Panc1 (cell line): ENCODE data around the gene ALX4. TPM values are rescaled to one million over a fixed set of nuclear protein-coding genes. Genes with fewer than 3 reads are reported as not detected.

Source experiments
- ATAC-seq: fragments of 200-7000 bp; cut with Tn5 transposase; 2 replicates; pipeline ENCODE4 v1.9.1; 2020; ENCODE audit warnings: mild to moderate bottlenecking, moderate library complexity
- BruUV-seq: library from RNA; stranded (reverse); fragments of 400-500 nt; replicated peaks from 2 replicates; lab custom pipeline; 2021; lab: Mats Ljungman, UMichigan
- CTCF ChIA-PET: fragments of 300-600 bp; sonication (Branson Sonifier 250); formaldehyde crosslinking; loops from one replicate; lab custom pipeline; 2022; ENCODE audit warnings: antibody characterized with exemption; lab: Charles Lee
- POLR2A ChIA-PET: fragments of 300-600 bp; sonication (Branson Sonifier 250); formaldehyde crosslinking; loops from one replicate; lab custom pipeline; 2022; ENCODE audit warnings: antibody characterized with exemption; lab: Charles Lee
- DNase-seq: peaks from one replicate; pipeline ENCODE4 v3.0.0-alpha.2; 2010; ENCODE audit warnings: low read depth, low spot score
- H3K27ac ChIP-seq: 2 replicates; pipeline ENCODE4 v1.5.1; 2011; ENCODE audit warnings: mild to moderate bottlenecking, low read length, inconsistent platforms
- H3K27me3 ChIP-seq: fragments of 200-500 bp; sonication (Bioruptor generic); 2 replicates; pipeline ENCODE4 v1.6.0; 2014; ENCODE audit warnings: low read length, inconsistent platforms; ENCODE audit not compliant: control insufficient read depth, insufficient read depth
- H3K36me3 ChIP-seq: fragments of 200-500 bp; sonication (Bioruptor generic); 2 replicates; pipeline ENCODE4 v1.5.1; 2014; ENCODE audit warnings: inconsistent platforms, mild to moderate bottlenecking, low read length, moderate library complexity; ENCODE audit not compliant: control insufficient read depth, insufficient read depth
- H3K4me1 ChIP-seq: 2 replicates; pipeline ENCODE4 v1.5.1; 2011; ENCODE audit warnings: inconsistent platforms, mild to moderate bottlenecking, low read length, moderate library complexity; ENCODE audit not compliant: control insufficient read depth, insufficient read depth
- H3K4me3 ChIP-seq, 2 experiments: 2 replicates each; pipeline ENCODE4 v1.5.1; 2011 to 2012; ENCODE audit warnings: low read depth in 2 of 2, low read length in 2 of 2, mild to moderate bottlenecking in 2 of 2, inconsistent platforms in 1 of 2, moderate library complexity in 1 of 2
- H3K9me3 ChIP-seq: fragments of 200-500 bp; sonication (Bioruptor generic); 2 replicates; pipeline ENCODE4 v1.5.1; 2014; ENCODE audit warnings: low read depth, mild to moderate bottlenecking, inconsistent platforms, low read length, moderate library complexity; ENCODE audit not compliant: control insufficient read depth, insufficient read depth
- POLR2AphosphoS5 ChIP-seq: IDR thresholded peaks from 2 replicates; pipeline ENCODE4 v1.6.1; 2012; ENCODE audit warnings: mild to moderate bottlenecking, low read depth, low read length, moderate library complexity
- REST ChIP-seq, 2 experiments: IDR thresholded peaks; 2 replicates each; pipeline ENCODE4 v1.6.1; 2011 to 2012; ENCODE audit warnings: low read depth in 2 of 2, control low read depth in 1 of 2, low read length in 1 of 2, mild to moderate bottlenecking in 1 of 2, moderate library complexity in 1 of 2; ENCODE audit not compliant: insufficient read depth in 1 of 2
- SIN3A ChIP-seq: IDR thresholded peaks from 2 replicates; pipeline ENCODE4 v1.6.1; 2012; ENCODE audit warnings: low read depth, mild to moderate bottlenecking, low read length, moderate library complexity, borderline replicate concordance; ENCODE audit not compliant: insufficient read depth
- TCF7L2 ChIP-seq: IDR thresholded peaks from 2 replicates; pipeline ENCODE4 v1.6.1; 2011; ENCODE audit warnings: mild to moderate bottlenecking, low read depth, low read length, inconsistent platforms
- in situ Hi-C: cut with HindIII; loops from 2 replicates; pipeline ENCODE4 v1.10.0; 2016; ENCODE audit warnings: low sequenced_read_pairs, low pct_unique_long_range_greater_than_20kb
- intact Hi-C: fragments of 100-400 bp; cut with micrococcal nuclease; formaldehyde crosslinking; loops from one replicate; pipeline ENCODE4 v1.10.0; 2022; ENCODE audit not compliant: unreplicated experiment
- total RNA-seq: library from RNA; stranded (reverse); gene quantifications from one replicate; pipeline ENCODE4 v1.2.1, GENCODE V29; 2021; ENCODE audit not compliant: unreplicated experiment
- TF ChIP-seq, protein P1 (sequence below): fragments of 450-650 bp; IDR thresholded peaks from 2 replicates; pipeline ENCODE4 v1.5.1; 2017; ENCODE audit warnings: mild to moderate bottlenecking

Gene ALX4
- total RNA-seq, 1 experiment from 2014 or later = 1.0 TPM

DNA sequence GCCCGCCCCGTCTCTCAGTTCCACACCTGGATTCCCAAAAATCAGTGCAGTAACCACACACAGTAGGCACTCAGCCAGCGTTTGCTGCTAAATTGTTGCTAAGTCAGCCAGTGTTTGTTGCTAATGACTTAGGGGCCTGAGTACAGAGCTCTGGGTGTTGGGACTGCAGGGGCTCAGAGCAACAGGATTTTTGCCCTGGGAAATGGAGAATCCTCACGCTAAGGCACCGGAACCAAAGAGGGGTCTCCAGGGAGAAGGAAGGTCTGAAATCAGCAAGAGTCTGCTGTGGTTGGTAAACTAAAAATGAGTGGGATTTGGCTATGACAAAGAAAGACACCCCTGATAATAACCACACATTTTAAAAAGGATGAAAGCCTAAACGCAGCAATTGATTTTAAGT lies 22.7 kb upstream of the ALX4 start:
- no peak overlapping the region for H3K4me3 ChIP-seq
- no peaks in the 10 kb centered on the region for H3K9me3 ChIP-seq
- no peak for ATAC-seq
- no peak for DNase-seq
- H3K4me1 ChIP-seq = no peaks in the 10 kb centered on the region
- intact Hi-C loops = no loop called here
- ChIA-PET CTCF (no interaction called here), POLR2A (no interaction called here)
- BruUV-seq = no TSS peak
- no peak overlapping the region for H3K27ac ChIP-seq
- TF ChIP-seq TCF7L2 (no peak), SIN3A (no peak), REST (IDR thresholded peaks at IDR 0.05; ENCODE audit: insufficient read depth in 1 of 2, low read depth in 2 of 2, low read length in 1 of 2) (no peak), POLR2AphosphoS5 (no peak)
- TF ChIP-seq, protein P1, sequence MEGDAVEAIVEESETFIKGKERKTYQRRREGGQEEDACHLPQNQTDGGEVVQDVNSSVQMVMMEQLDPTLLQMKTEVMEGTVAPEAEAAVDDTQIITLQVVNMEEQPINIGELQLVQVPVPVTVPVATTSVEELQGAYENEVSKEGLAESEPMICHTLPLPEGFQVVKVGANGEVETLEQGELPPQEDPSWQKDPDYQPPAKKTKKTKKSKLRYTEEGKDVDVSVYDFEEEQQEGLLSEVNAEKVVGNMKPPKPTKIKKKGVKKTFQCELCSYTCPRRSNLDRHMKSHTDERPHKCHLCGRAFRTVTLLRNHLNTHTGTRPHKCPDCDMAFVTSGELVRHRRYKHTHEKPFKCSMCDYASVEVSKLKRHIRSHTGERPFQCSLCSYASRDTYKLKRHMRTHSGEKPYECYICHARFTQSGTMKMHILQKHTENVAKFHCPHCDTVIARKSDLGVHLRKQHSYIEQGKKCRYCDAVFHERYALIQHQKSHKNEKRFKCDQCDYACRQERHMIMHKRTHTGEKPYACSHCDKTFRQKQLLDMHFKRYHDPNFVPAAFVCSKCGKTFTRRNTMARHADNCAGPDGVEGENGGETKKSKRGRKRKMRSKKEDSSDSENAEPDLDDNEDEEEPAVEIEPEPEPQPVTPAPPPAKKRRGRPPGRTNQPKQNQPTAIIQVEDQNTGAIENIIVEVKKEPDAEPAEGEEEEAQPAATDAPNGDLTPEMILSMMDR = no peak
- no peaks in the 10 kb centered on the region for H3K36me3 ChIP-seq
- H3K27me3 ChIP-seq = peaks cover 20% of the 10 kb centered on the region
- in situ Hi-C loops = no loop called here

GRCh38 chr11:44329472-44330230 lies 19.7 kb upstream of the ALX4 start:
- no peaks in the 10 kb centered on the region; the same call in 1 of the 2 replicates for H3K27me3 ChIP-seq
- no peak overlapping the region for H3K27ac ChIP-seq
- DNase-seq (no peak), ATAC-seq (no peak)
- CTCF ChIA-PET = no interaction called here
- no peaks in the 10 kb centered on the region for H3K36me3 ChIP-seq
- POLR2A ChIA-PET = no interaction called here
- H3K4me1 ChIP-seq = no peaks in the 10 kb centered on the region; the same call in 1 of the 2 replicates
- in situ Hi-C loops = no loop called here
- TF ChIP-seq REST (IDR thresholded peaks at IDR 0.05; ENCODE audit: insufficient read depth in 1 of 2, low read depth in 2 of 2, low read length in 1 of 2) = no peak
- TF ChIP-seq TCF7L2 = no peak
- TF ChIP-seq, protein P1 = no peak
- TF ChIP-seq POLR2AphosphoS5 = no peak
- TF ChIP-seq SIN3A = no peak
- no TSS peak for BruUV-seq
- H3K4me3 ChIP-seq = no peak overlapping the region
- H3K9me3 ChIP-seq = no peaks in the 10 kb centered on the region
- intact Hi-C loops = no loop called here
